HG02973 (cell line): ENCODE results near the gene CNGB1.
"Not testable (repeated sequence)": the region's sequence is repeated elsewhere in the genome, so short reads cannot be mapped to it uniquely, and the experiment has no call there.

Experiments used
- ATAC-seq: cut with Tn5 transposase; IDR thresholded peaks from one replicate; pipeline ENCODE4 v1.9.1; 2021; ENCODE audit warnings: moderate library complexity; ENCODE audit not compliant: unreplicated experiment

The CNGB1 gene

GRCh38 chr16:57938484-57938883, 32.4 kb downstream of the CNGB1 start:
- no peak for ATAC-seq

GRCh38 chr16:57937861-57938260, 33.1 kb downstream of the CNGB1 start:
- ATAC-seq = no peak

GRCh38 chr16:57935904-57936303, 35.0 kb downstream of the CNGB1 start:
- no peak for ATAC-seq

GRCh38 chr16:57930533-57930932, 40.4 kb downstream of the CNGB1 start:
- ATAC-seq = no peak

- ATAC-seq = no peak
These were observed 41.7 kb downstream of the CNGB1 start for GRCh38 chr16:57929250-57929649.

GRCh38 chr16:57926041-57926440, 44.9 kb downstream of the CNGB1 start:
- ATAC-seq = no peak

- no peak for ATAC-seq
These were observed 45.6 kb downstream of the CNGB1 start for GRCh38 chr16:57925310-57925709.

- no peak for ATAC-seq
These were observed 46.4 kb downstream of the CNGB1 start for GRCh38 chr16:57924514-57924913.

- no peak for ATAC-seq
These were observed 47.1 kb downstream of the CNGB1 start for GRCh38 chr16:57923841-57924240.

GRCh38 chr16:57923418-57923817, 47.5 kb downstream of the CNGB1 start:
- ATAC-seq = no peak

- no peak for ATAC-seq
These were observed 50.1 kb downstream of the CNGB1 start for GRCh38 chr16:57920880-57921229.

GRCh38 chr16:57920215-57920879, 50.6 kb downstream of the CNGB1 start:
- ATAC-seq = no peak

GRCh38 chr16:57918994-57919393, 51.9 kb downstream of the CNGB1 start:
- ATAC-seq = no peak

GRCh38 chr16:57918444-57918843, 52.5 kb downstream of the CNGB1 start:
- no peak for ATAC-seq

GRCh38 chr16:57917929-57918328, 53.0 kb downstream of the CNGB1 start:
- ATAC-seq = not testable (repeated sequence)

- not testable (repeated sequence) for ATAC-seq
These were observed 53.4 kb downstream of the CNGB1 start for GRCh38 chr16:57917489-57917888.

GRCh38 chr16:57916735-57917438, 54.0 kb downstream of the CNGB1 start:
- no peak for ATAC-seq

- no peak for ATAC-seq
These were observed 55.0 kb downstream of the CNGB1 start for GRCh38 chr16:57915811-57916488.

GRCh38 chr16:57915267-57915666, 55.7 kb downstream of the CNGB1 start:
- no peak for ATAC-seq

- no peak for ATAC-seq
These were observed 56.4 kb downstream of the CNGB1 start for GRCh38 chr16:57914244-57915173.
